ENCODE measurements around the gene ZCCHC7. TPM values are rescaled to one million over a fixed set of nuclear protein-coding genes. Genes with fewer than 3 reads are reported as not detected.

The ZCCHC7 gene
- total RNA-seq, 1 donor from 2014 or later: 27.8 TPM

GRCh38 chr9:37197158-37198038 is 77.0 kb downstream of the ZCCHC7 start:
- DNase-seq (ENCODE audit: low spot score in 2 of 2, unreplicated experiment in 2 of 2): no peak
- no peaks in the 10 kb centered on the region for H3K27me3 Mint-ChIP-seq (ENCODE audit: low read depth)
- H3K4me3 Mint-ChIP-seq: no peak overlapping the region
- no peaks in the 10 kb centered on the region for H3K9me3 Mint-ChIP-seq
- peak overlapping the region; percentile 17 for H3K27ac Mint-ChIP-seq
- no peak for TF ChIP-seq CTCF (IDR thresholded peaks at IDR 0.05; ENCODE audit: unreplicated experiment)
- peaks cover 37% of the 10 kb centered on the region for H3K4me1 Mint-ChIP-seq
- H3K36me3 Mint-ChIP-seq: peaks cover 5% of the 10 kb centered on the region

GRCh38 chr9:37198039-37198729 is 77.8 kb downstream of the ZCCHC7 start:
- peaks cover 37% of the 10 kb centered on the region for H3K4me1 Mint-ChIP-seq
- H3K27ac Mint-ChIP-seq: no peak overlapping the region
- no peak for DNase-seq (ENCODE audit: low spot score in 2 of 2, unreplicated experiment in 2 of 2)
- H3K36me3 Mint-ChIP-seq: peaks cover 5% of the 10 kb centered on the region
- peaks cover under 1% of the 10 kb centered on the region for H3K9me3 Mint-ChIP-seq
- H3K27me3 Mint-ChIP-seq (ENCODE audit: low read depth): no peaks in the 10 kb centered on the region
- H3K4me3 Mint-ChIP-seq: no peak overlapping the region
- TF ChIP-seq CTCF (IDR thresholded peaks at IDR 0.05; ENCODE audit: unreplicated experiment): no peak

- H3K9me3 Mint-ChIP-seq: peaks cover 7% of the 10 kb centered on the region
- no peak for TF ChIP-seq CTCF (IDR thresholded peaks at IDR 0.05; ENCODE audit: unreplicated experiment)
- peaks cover 33% of the 10 kb centered on the region for H3K4me1 Mint-ChIP-seq
- peaks cover 12% of the 10 kb centered on the region for H3K36me3 Mint-ChIP-seq
- H3K27ac Mint-ChIP-seq: no peak overlapping the region
- no peak overlapping the region for H3K4me3 Mint-ChIP-seq
- no peak for DNase-seq (ENCODE audit: low spot score in 2 of 2, unreplicated experiment in 2 of 2)
- no peaks in the 10 kb centered on the region for H3K27me3 Mint-ChIP-seq (ENCODE audit: low read depth)
Measured at GRCh38 chr9:37198831-37199230, 78.5 kb downstream of the ZCCHC7 start.

GRCh38 chr9:37200433-37201005 is 80.1 kb downstream of the ZCCHC7 start:
- Mint-ChIP-seq H3K27ac (peak overlapping the region; percentile 52), H3K27me3 (ENCODE audit: low read depth) (no peaks in the 10 kb centered on the region), H3K4me3 (no peak overlapping the region), H3K9me3 (peaks cover 18% of the 10 kb centered on the region), H3K36me3 (peaks cover 23% of the 10 kb centered on the region), H3K4me1 (peaks cover 31% of the 10 kb centered on the region)
- DNase-seq (ENCODE audit: low spot score in 2 of 2, unreplicated experiment in 2 of 2): no peak
- TF ChIP-seq CTCF (IDR thresholded peaks at IDR 0.05; ENCODE audit: unreplicated experiment): no peak

GRCh38 chr9:37201581-37201980 is 81.2 kb downstream of the ZCCHC7 start:
- no peak for TF ChIP-seq CTCF (IDR thresholded peaks at IDR 0.05; ENCODE audit: unreplicated experiment)
- no peak overlapping the region for H3K4me3 Mint-ChIP-seq
- H3K9me3 Mint-ChIP-seq: peaks cover 18% of the 10 kb centered on the region
- peaks cover 27% of the 10 kb centered on the region for H3K4me1 Mint-ChIP-seq
- peaks cover 28% of the 10 kb centered on the region for H3K36me3 Mint-ChIP-seq
- H3K27me3 Mint-ChIP-seq (ENCODE audit: low read depth): no peaks in the 10 kb centered on the region
- no peak for DNase-seq (ENCODE audit: low spot score in 2 of 2, unreplicated experiment in 2 of 2)
- no peak overlapping the region for H3K27ac Mint-ChIP-seq

Data from mesothelial cell of epicardium (in vitro differentiated cells).